Fibroblast of skin of right biceps (primary cell): ENCODE data around the gene FOXF1.

ENCODE experiments used
- DNase-seq: peaks from one replicate; pipeline ENCODE4 v3.0.0-alpha.2; 2013

The FOXF1 gene

GRCh38 chr16:86519007-86519648 lies 8.8 kb downstream of the FOXF1 start:
- DNase-seq, result no peak

GRCh38 chr16:86519649-86520316 lies 9.5 kb downstream of the FOXF1 start:
- DNase-seq, result peak; percentile 45

GRCh38 chr16:86520317-86521210 lies 10.2 kb downstream of the FOXF1 start:
- DNase-seq, result no peak

- DNase-seq, result no peak
Observed at GRCh38 chr16:86521236-86522197, 11.2 kb downstream of the FOXF1 start.

GRCh38 chr16:86522634-86523033 lies 12.3 kb downstream of the FOXF1 start:
- DNase-seq, result no peak

GRCh38 chr16:86523166-86523740 lies 12.9 kb downstream of the FOXF1 start:
- DNase-seq, result no peak

GRCh38 chr16:86524029-86524428 lies 13.7 kb downstream of the FOXF1 start:
- no peak for DNase-seq

GRCh38 chr16:86525696-86526095 lies 15.4 kb downstream of the FOXF1 start:
- no peak for DNase-seq

GRCh38 chr16:86527366-86527765 lies 17.0 kb downstream of the FOXF1 start:
- no peak for DNase-seq

GRCh38 chr16:86528061-86528929 lies 18.0 kb downstream of the FOXF1 start:
- DNase-seq, result no peak

- no peak for DNase-seq
Observed at GRCh38 chr16:86529160-86529559, 18.8 kb downstream of the FOXF1 start.

GRCh38 chr16:86530251-86531190 lies 20.2 kb downstream of the FOXF1 start:
- DNase-seq, result no peak

- DNase-seq, result no peak
Observed at GRCh38 chr16:86531191-86531545, 20.8 kb downstream of the FOXF1 start.

- DNase-seq, result no peak
Observed at GRCh38 chr16:86531641-86532525, 21.6 kb downstream of the FOXF1 start.

GRCh38 chr16:86532526-86532815 lies 22.1 kb downstream of the FOXF1 start:
- DNase-seq, result no peak

GRCh38 chr16:86533076-86533475 lies 22.7 kb downstream of the FOXF1 start:
- DNase-seq, result no peak

- DNase-seq, result no peak
Observed at GRCh38 chr16:86533767-86534351, 23.5 kb downstream of the FOXF1 start.

- no peak for DNase-seq
Observed at GRCh38 chr16:86534779-86535615, 24.7 kb downstream of the FOXF1 start.
